SK-N-SH (cell line): ENCODE results near the gene APOBEC2. TPM values are rescaled to one million over a fixed set of nuclear protein-coding genes. Genes with fewer than 3 reads are reported as not detected.

ENCODE experiments used
- CTCF ChIA-PET: fragments of 300-600, 350-600 bp; formaldehyde crosslinking; extraction: SDS; loops from one replicate; lab custom pipeline; 2021; lab: Yijun Ruan, JAX
- POLR2A ChIA-PET: fragments of 350-600 bp; sonication (Branson Sonifier 250); formaldehyde crosslinking; extraction: SDS; loops from one replicate; lab custom pipeline; 2020; ENCODE audit warnings: antibody characterized with exemption, inconsistent platforms; lab: Yijun Ruan, JAX
- DNase-seq: peaks from one replicate; pipeline ENCODE4 v3.0.0; 2012
- H2AFZ ChIP-seq: fragments of 200-600 bp; sonication (generic); 2 replicates; pipeline ENCODE4 v1.8.1; 2016; ENCODE audit warnings: antibody characterized with exemption, mild to moderate bottlenecking, low read depth
- H3F3A ChIP-seq: fragments of 200-600 bp; sonication (generic); replicated peaks from 2 replicates; pipeline ENCODE3; 2016; ENCODE audit warnings: antibody characterized with exemption, mild to moderate bottlenecking; ENCODE audit not compliant: insufficient read depth
- H3K27ac ChIP-seq, 2 experiments: fragments of 200-500 bp in 1 of 2; fragments of 200-600 bp in 1 of 2; sonication (Bioruptor generic) in 1 of 2; sonication (generic), shearing (Covaris generic) in 1 of 2; 2 replicates each; pipeline versions ENCODE4 v1.5.1 to v1.6.1; 2014 to 2016; ENCODE audit warnings: low read depth in 2 of 2, inconsistent platforms in 1 of 2, low read length in 1 of 2, mild to moderate bottlenecking in 1 of 2, mixed read lengths in 1 of 2
- H3K27me3 ChIP-seq: fragments of 200-600 bp; sonication (generic), shearing (Covaris generic); 2 replicates; pipeline ENCODE4 v1.6.1; 2016; ENCODE audit warnings: mixed run types; ENCODE audit not compliant: insufficient read depth
- H3K36me3 ChIP-seq, 2 experiments: fragments of 200-500 bp in 1 of 2; fragments of 200-600 bp in 1 of 2; sonication (Bioruptor generic) in 1 of 2; sonication (generic) in 1 of 2; replicated peaks in 1 of 2; 2 replicates each; pipeline versions ENCODE3 to v1.5.1; 2014 to 2016; ENCODE audit warnings: low read length in 1 of 2, mild to moderate bottlenecking in 1 of 2; ENCODE audit not compliant: insufficient read depth in 2 of 2, control insufficient read depth in 1 of 2
- H3K4me1 ChIP-seq, 2 experiments: fragments of 200-500 bp in 1 of 2; fragments of 200-600 bp in 1 of 2; sonication (Bioruptor generic) in 1 of 2; sonication (generic), shearing (Covaris generic) in 1 of 2; 2 replicates each; pipeline versions ENCODE4 v1.5.1 to v1.6.1; 2014 to 2016; ENCODE audit warnings: low read depth in 1 of 2, low read length in 1 of 2, mixed run types in 1 of 2; ENCODE audit not compliant: insufficient read depth in 2 of 2, control insufficient read depth in 1 of 2
- H3K4me2 ChIP-seq: fragments of 200-600 bp; sonication (generic), shearing (Covaris generic); 2 replicates; pipeline ENCODE4 v1.6.1; 2017; ENCODE audit warnings: mixed run types
- H3K4me3 ChIP-seq, 2 experiments: fragments of 200-500 bp in 1 of 2; fragments of 200-600 bp in 1 of 2; sonication (Bioruptor generic) in 1 of 2; sonication (generic), shearing (Covaris generic) in 1 of 2; 2 replicates each; pipeline versions ENCODE4 v1.5.1 to v1.8.1; 2014 to 2016; ENCODE audit warnings: low read depth in 2 of 2, inconsistent platforms in 1 of 2, low read length in 1 of 2, mild to moderate bottlenecking in 1 of 2, mixed read lengths in 1 of 2, moderate library complexity in 1 of 2
- H3K79me2 ChIP-seq: fragments of 200-600 bp; sonication (generic); 2 replicates; pipeline ENCODE4 v1.8.1; 2017; ENCODE audit warnings: mild to moderate bottlenecking; ENCODE audit not compliant: insufficient read depth
- H3K9ac ChIP-seq: fragments of 200-600 bp; sonication (generic); 2 replicates; pipeline ENCODE4 v1.6.1; 2017; ENCODE audit warnings: mixed run types
- H3K9me2 ChIP-seq: fragments of 200-600 bp; sonication (generic); 2 replicates; pipeline ENCODE4 v1.6.1; 2017; ENCODE audit warnings: mixed run types
- H3K9me3 ChIP-seq: fragments of 200-600 bp; sonication (generic); 2 replicates; pipeline ENCODE4 v1.6.1; 2017; ENCODE audit warnings: mixed run types, mild to moderate bottlenecking, moderate library complexity
- H4K20me1 ChIP-seq: fragments of 200-600 bp; sonication (generic); 2 replicates; pipeline ENCODE4 v1.6.1; 2017; ENCODE audit warnings: mild to moderate bottlenecking, mixed run types; ENCODE audit not compliant: insufficient read depth
- EP300 ChIP-seq, 2 experiments: IDR thresholded peaks; 2 replicates each; pipeline versions ENCODE4 v1.4.0 to v1.6.1; 2012; ENCODE audit warnings: borderline replicate concordance in 1 of 2, low read depth in 1 of 2, low read length in 1 of 2
- EZH2phosphoT487 ChIP-seq: fragments of 200-600 bp; sonication (generic); IDR thresholded peaks from 2 replicates; pipeline ENCODE4 v1.6.1; 2017; ENCODE audit warnings: low read depth, mixed run types, mild to moderate bottlenecking, antibody characterized with exemption, moderate library complexity, borderline replicate concordance
- GABPA ChIP-seq: IDR thresholded peaks from 2 replicates; pipeline ENCODE4 v1.4.0; 2012; ENCODE audit warnings: low read depth, mild to moderate bottlenecking
- GATA2 ChIP-seq: sonication (generic); formaldehyde crosslinking; IDR thresholded peaks from 2 replicates; pipeline ENCODE4 v1.5.0; 2020; ENCODE audit warnings: mild to moderate bottlenecking, missing genetic modification reagents
- MAX ChIP-seq: IDR thresholded peaks from 2 replicates; pipeline ENCODE4 v1.4.0; 2012; ENCODE audit warnings: low read depth
- MEF2A ChIP-seq: IDR thresholded peaks from 2 replicates; pipeline ENCODE4 v1.4.0; 2012; ENCODE audit warnings: low read depth, borderline replicate concordance
- NFIC ChIP-seq: IDR thresholded peaks from 2 replicates; pipeline ENCODE4 v1.4.0; 2012; ENCODE audit warnings: borderline replicate concordance
- NRF1 ChIP-seq: IDR thresholded peaks from 2 replicates; pipeline ENCODE4 v1.6.1; 2012; ENCODE audit warnings: low read depth, mild to moderate bottlenecking, low read length
- PBX3 ChIP-seq: IDR thresholded peaks from 2 replicates; pipeline ENCODE4; 2012
- RCOR1 ChIP-seq: fragments of 150-350 bp; IDR thresholded peaks from 2 replicates; pipeline ENCODE4 v1.6.1; 2017; ENCODE audit warnings: antibody characterized with exemption, low read length
- REST ChIP-seq: IDR thresholded peaks from 2 replicates; pipeline ENCODE4 v1.6.1; 2012; ENCODE audit warnings: mild to moderate bottlenecking, low read depth, low read length, moderate library complexity
- TAF1 ChIP-seq: IDR thresholded peaks from 2 replicates; pipeline ENCODE4 v1.6.1; 2012; ENCODE audit warnings: low read depth, mild to moderate bottlenecking, low read length, moderate library complexity, borderline replicate concordance
- TCF12 ChIP-seq: IDR thresholded peaks from 2 replicates; pipeline ENCODE4 v1.4.0; 2012
- TEAD4 ChIP-seq: IDR thresholded peaks from 2 replicates; pipeline ENCODE4 v1.4.0; 2012; ENCODE audit warnings: mild to moderate bottlenecking, borderline replicate concordance; ENCODE audit not compliant: insufficient read depth
- USF1 ChIP-seq: IDR thresholded peaks from 2 replicates; pipeline ENCODE4 v1.4.0; 2012; ENCODE audit warnings: low read depth, borderline replicate concordance
- ZBTB33 ChIP-seq: IDR thresholded peaks from 2 replicates; pipeline ENCODE4 v1.4.0; 2012; ENCODE audit warnings: low read depth, borderline replicate concordance
- WGBS: methylation state at CpG from one replicate; pipeline ENCODE4 v1.1.6; 2017; ENCODE audit warnings: low lambda C conversion rate; 5-methylcytosine and 5-hydroxymethylcytosine counted together
- polyA plus RNA-seq, 3 experiments: library from polyadenylated mRNA; depleted of rRNA; stranded (reverse); fragments of >200 nt; gene quantifications; 2 replicates each; pipeline ENCODE4 v1.2.3, GENCODE V29; 2012

Gene APOBEC2
- polyA plus RNA-seq, 1 of the 3 experiments (the other 2 are of a cell fraction), result not detected

GRCh38 chr6:41078101-41078500 lies 25.1 kb downstream of the APOBEC2 start:
- H3K9ac ChIP-seq, result no peak overlapping the region
- ChIA-PET CTCF (no interaction called here), POLR2A (no interaction called here)
- H3F3A ChIP-seq, result peaks cover 13% of the 10 kb centered on the region
- no peak overlapping the region for H3K4me3 ChIP-seq
- TF ChIP-seq GABPA (no peak), MEF2A (no peak), REST (no peak), MAX (no peak), TCF12 (no peak), EP300 (IDR thresholded peaks at IDR 0.05; ENCODE audit: borderline replicate concordance in 1 of 2, low read depth in 1 of 2, low read length in 1 of 2) (no peak), GATA2 (CRISPR knock-in tag) (no peak), NFIC (no peak), ZBTB33 (no peak), TEAD4 (no peak), NRF1 (no peak), USF1 (no peak), PBX3 (no peak), TAF1 (no peak), EZH2phosphoT487 (no peak), RCOR1 (no peak)
- no peak overlapping the region for H3K27ac ChIP-seq
- peaks cover 34 to 54% of the 10 kb centered on the region in 2 experiments for H3K36me3 ChIP-seq
- no peak overlapping the region for H3K4me2 ChIP-seq
- H3K79me2 ChIP-seq, result peaks cover 98% of the 10 kb centered on the region
- H3K9me2 ChIP-seq, result no peaks in the 10 kb centered on the region
- DNase-seq, result no peak
- H3K4me1 ChIP-seq, result peaks cover 18 to 23% of the 10 kb centered on the region in 2 experiments
- peaks cover 58% of the 10 kb centered on the region for H4K20me1 ChIP-seq
- no peaks in the 10 kb centered on the region for H3K27me3 ChIP-seq
- no peak overlapping the region for H2AFZ ChIP-seq
- H3K9me3 ChIP-seq, result no peaks in the 10 kb centered on the region
- WGBS, result over 99% methylated on average over 3 of the region's 3 CpGs
